NCI-H1436 (cell line): ENCODE results near the gene AGAP1.
A peak's percentile ranks its signal among the peaks of the same experiment; 100 is the strongest.

Experiments
- DNase-seq: peaks from one replicate; lab custom pipeline; 2025; lab: John Stamatoyannopoulos, UW

AGAP1 gene

DNA sequence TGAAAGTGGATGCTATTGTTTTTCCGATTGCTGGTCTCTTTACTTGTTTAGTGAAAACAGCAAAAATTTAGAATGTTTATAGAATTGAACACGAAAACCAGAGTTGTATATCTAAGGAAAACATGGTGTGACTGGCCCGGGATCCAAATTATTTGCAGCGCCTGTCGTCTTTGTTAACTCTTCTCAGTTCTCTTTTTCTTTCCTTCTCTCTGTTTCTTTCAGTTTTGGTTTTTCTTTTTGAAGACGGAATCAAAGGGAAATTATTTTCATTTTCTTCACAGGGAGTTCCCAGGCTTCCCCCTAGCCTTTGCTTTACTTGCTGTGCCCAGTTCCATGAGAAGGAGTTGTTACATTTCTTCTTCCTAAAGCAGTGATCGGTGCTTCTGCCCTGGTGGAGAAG is 76.0 kb downstream of the AGAP1 start:
- no peak for DNase-seq

DNA sequence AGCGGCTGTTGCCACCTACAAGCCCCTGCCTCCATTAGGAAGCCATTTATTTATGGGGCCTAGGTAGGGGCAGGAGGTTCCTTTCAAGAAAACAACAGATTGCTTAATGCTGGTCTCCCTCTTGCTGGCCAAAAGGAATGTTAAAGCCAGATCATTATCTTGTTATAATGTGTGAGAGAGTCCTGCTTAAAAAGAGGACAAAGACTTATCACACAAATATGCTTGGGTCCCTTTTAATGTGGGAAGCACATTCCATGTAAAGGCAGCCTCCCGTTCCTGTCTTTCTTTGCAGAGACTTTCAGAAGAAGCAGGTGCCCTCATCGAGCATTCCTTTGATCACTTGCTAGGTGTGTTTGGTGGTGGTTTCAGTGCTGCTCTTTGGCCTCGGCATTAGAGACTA is 76.4 kb downstream of the AGAP1 start:
- DNase-seq, result no peak

DNA sequence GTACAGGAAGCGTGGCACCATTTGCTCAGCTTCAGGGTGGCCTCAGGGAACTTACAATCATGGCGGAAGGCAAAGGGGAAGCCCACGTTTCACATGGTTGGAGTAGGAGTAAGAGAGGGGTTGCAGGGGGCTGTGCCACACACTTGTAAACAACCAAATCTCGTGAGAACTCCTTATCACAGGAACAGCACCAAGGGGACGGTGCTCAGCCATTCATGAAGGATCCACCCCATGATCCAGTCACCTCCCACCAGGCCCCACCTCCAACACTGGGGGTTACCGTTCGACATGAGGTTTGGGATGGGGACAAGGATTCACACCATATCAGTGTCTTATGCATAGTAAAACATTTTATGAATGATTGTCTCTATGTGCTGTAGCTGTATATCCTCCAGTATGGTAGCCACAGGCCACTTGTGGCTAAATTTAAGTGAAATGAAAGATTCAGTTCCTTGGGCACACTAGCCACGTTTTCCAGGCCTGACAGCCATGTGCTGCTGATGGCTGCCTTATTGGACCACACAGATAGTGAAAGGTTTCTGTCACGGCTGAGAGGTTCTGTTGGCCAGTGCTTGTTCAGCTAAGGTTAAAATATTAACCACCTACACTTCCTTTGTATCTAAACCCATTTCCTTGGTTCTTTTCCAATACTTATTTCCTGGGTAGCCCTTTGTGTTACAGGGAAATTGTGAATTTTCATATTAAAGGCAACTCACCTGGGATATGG is 77.3 kb downstream of the AGAP1 start:
- no peak for DNase-seq

DNA sequence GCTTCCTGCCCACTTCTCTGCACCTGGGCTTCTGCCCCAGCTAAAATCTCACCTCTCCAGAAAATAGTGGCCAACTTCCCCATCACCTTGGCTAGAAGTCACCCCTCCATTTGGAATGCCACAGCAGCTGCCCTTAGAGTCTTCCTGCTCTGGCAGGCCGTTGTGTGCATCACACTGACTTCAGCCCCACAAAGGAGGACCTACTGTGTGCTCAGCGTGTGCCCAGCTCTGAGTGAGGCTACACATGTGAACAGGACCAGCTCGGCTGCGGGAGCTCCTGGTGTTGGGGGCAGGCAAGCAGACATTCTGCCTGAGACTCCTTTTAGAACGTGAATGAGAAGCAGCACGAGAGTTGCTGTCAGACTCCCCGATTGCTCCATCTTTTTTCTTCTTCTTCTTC is 78.7 kb downstream of the AGAP1 start:
- DNase-seq, result no peak

GRCh38 chr2:235573331-235574221 is 79.7 kb downstream of the AGAP1 start:
- no peak for DNase-seq

DNA sequence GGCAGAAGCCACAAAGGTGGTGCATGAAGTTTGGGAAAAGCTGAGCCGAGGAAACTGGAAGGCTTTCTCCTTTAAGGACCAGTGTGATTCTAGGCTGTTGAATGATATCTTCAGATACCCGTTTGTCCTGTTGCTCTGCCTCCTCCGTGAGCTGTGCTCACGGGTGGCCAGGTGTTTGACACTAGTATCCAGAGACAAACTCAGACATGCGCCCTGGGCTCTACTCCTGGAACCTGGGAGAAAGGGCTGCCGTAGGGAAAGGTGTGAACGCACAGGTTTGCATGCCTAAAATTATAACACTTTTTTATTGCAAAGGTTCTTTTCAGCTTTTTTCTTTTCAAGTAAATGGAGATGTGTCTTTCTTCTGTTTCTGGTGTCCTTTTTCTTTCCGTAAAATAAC is 81.6 kb downstream of the AGAP1 start:
- DNase-seq, result no peak

- DNase-seq, result no peak
Measured at GRCh38 chr2:235575904-235576303, 82.1 kb downstream of the AGAP1 start.

GRCh38 chr2:235576337-235576910 is 82.6 kb downstream of the AGAP1 start:
- DNase-seq, result no peak

GRCh38 chr2:235577404-235578330 is 83.8 kb downstream of the AGAP1 start:
- DNase-seq, result peak; percentile 61

GRCh38 chr2:235579128-235579527 is 85.3 kb downstream of the AGAP1 start:
- no peak for DNase-seq

DNA sequence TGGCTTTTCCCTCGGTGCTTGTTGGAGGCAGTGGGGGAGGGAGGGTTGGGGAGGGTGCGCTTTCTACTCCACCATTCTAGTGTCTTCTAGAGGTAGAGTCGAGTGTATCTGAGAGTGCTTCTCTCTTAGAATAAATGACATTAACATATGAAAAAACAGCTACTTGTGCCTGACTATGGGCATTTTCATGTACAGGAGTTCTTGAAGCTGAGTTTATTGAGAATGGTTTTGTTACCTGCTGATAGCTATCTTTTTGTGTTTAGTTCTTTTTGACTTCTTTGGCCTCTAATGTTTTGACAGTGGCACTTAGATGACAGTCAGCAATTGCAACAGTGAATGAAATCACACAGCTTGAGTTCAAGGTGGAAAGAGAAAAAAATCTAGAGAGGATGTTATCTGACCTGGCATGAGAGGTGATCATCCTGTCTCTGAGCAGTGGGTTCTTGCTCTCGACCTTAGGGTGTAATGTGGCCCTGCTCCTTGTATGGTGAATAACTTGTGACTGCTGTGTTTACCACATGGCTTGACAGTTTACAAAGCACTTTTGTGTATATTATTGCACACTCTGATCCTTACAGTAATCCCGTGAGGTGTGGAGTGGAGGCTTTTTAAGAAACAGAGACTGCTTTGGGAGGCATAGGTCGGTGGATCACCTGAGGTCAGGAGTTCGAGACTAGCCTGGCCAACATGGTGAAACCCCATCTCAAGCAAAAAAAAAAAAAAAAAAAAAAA is 86.7 kb downstream of the AGAP1 start:
- DNase-seq, result no peak

DNA sequence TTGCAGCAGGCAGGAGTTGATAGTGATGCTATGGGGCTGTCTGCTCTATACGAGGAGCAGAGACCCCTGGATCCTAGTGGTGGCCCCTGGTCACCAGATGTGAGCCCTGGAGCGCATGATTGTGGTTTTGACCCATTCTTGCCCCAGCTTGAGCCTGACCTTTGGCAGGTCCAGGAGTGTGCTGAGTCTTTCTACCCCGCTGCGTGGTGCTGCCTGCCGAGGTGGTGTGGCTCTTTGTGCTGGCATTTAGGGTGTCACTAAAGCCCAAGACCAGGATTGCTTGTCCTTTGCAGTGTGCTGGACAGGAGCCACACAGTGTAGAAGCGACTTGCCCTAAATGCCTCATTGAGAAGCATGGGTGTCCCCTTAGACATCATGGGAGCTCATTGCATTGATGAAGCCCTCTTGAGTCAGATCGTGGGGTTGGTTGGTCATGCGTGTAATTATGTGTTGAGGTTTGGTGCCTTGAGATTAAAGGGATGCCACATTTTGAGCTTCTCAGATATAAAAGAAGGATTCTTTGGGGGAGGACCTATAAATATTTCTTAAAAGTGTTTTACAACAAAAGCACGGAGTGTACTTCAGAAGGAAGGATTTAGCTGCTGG is 88.3 kb downstream of the AGAP1 start:
- DNase-seq, result no peak

DNA sequence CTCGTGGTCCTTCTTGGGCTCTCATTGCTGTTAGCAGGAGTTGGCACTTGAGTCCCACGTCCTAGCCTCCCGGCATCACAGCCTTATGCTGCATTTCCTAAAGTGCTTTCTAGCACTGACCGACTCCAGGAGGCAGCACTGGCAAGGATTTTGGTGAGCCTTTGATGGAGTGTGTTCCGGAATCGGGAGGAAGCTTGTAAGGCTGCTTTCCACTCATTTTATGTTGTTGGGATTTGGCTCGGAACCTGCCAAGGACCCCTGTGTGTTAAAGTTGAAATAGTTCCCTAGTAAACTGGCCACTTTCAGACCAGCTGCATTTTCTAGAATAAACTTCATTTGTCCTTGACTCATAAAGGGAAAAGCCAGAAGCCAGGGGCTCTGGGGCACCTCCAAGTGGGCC is 88.9 kb downstream of the AGAP1 start:
- DNase-seq, result no peak

DNA sequence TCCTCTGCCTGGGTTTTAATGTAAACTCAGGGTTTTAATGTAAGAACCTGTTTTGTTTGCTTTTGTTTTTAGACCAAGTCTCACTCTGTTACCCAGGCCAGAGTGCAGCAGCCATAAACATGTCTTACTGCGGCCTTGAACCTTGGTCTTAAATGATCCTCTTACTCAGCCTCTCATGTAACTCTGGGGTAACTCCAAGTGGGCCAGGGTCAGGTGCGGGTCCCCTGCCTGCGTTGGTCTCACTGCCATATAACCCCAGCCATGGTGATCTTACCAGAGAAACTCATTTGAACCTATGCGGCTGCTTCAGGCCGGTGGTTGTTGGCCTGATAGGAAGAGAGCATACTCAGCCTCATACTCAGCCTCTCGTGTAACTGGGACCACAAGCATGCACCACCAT is 89.3 kb downstream of the AGAP1 start:
- DNase-seq, result no peak

GRCh38 chr2:235583925-235584637 is 90.2 kb downstream of the AGAP1 start:
- DNase-seq, result no peak

- no peak for DNase-seq
Measured at GRCh38 chr2:235584638-235585007, 90.8 kb downstream of the AGAP1 start.

DNA sequence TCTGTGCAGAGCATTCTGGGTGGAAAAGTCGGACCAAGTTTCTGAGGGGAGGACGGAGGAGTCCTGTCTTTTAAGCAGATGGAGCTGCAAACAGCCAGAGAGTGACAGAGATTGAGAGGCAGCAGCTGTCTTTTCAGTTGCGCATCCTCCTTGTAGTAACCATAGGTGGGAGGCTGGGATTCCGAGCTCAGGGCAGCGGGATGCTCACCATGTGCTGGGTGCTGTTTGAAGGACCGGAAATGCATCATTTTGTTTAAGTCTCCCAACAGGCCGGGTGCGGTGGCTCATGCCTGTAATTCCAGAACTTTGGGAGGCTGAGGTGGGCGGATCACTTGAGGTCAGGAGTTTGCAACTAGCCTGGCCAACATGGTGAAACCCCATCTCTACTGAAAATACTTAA is 93.4 kb downstream of the AGAP1 start:
- no peak for DNase-seq

- DNase-seq, result no peak
Measured at GRCh38 chr2:235588750-235589149, 94.9 kb downstream of the AGAP1 start.

GRCh38 chr2:235591231-235591730 is 97.4 kb downstream of the AGAP1 start:
- no peak for DNase-seq

DNA sequence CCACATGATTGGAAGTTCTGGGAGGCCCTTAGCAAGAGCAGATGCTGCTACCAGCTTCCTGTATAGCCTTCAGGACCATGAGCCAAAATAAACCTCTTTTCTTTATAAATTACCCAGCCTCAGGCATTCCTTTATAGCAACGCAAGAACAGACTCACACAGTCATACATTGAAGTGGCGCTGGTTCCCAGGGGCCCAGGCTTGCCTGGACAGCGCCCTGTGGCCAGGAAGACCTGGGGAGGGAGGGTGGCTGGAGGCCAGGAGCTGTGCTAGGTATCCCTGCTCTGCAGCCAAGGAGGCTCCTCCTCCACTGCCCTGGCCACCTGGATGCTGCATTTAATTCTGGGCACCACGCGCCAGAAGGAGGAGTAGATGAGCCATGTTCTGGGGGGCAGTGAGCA is 98.1 kb downstream of the AGAP1 start:
- DNase-seq, result no peak
